ENCODE data around the gene C10orf71. TPM values are rescaled to one million over a fixed set of nuclear protein-coding genes. Genes with fewer than 3 reads are reported as not detected.

C10orf71 gene
- total RNA-seq, 2 experiments from 2014 or later: not detected

- H3K36me3 Mint-ChIP-seq: no peaks in the 10 kb centered on the region
These were observed 2.6 kb upstream of the C10orf71 start for GRCh38 chr10:49296382-49296781.

GRCh38 chr10:49296836-49297235 is 2.1 kb upstream of the C10orf71 start:
- no peak for DNase-seq
- no peaks in the 10 kb centered on the region for H3K9me3 Mint-ChIP-seq
- H3K36me3 Mint-ChIP-seq: no peaks in the 10 kb centered on the region
- no peaks in the 10 kb centered on the region for H3K27me3 Mint-ChIP-seq
- no peak overlapping the region for H3K4me3 Mint-ChIP-seq
- H3K4me1 Mint-ChIP-seq: no peaks in the 10 kb centered on the region
- H3K27ac Mint-ChIP-seq: no peak overlapping the region

More at GRCh38 chr10:49296382-49296781, 2.6 kb upstream of the C10orf71 start:
- H3K27me3 Mint-ChIP-seq: no peaks in the 10 kb centered on the region
- H3K27ac Mint-ChIP-seq: no peak overlapping the region
- no peaks in the 10 kb centered on the region for H3K4me1 Mint-ChIP-seq
- H3K4me3 Mint-ChIP-seq: no peak overlapping the region
- no peak for DNase-seq
- H3K9me3 Mint-ChIP-seq: no peaks in the 10 kb centered on the region

- DNase-seq: no peak
- no peak overlapping the region for H3K4me3 Mint-ChIP-seq
- no peak overlapping the region for H3K27ac Mint-ChIP-seq
- no peaks in the 10 kb centered on the region for H3K9me3 Mint-ChIP-seq
- H3K4me1 Mint-ChIP-seq: no peaks in the 10 kb centered on the region
- no peaks in the 10 kb centered on the region for H3K36me3 Mint-ChIP-seq
- H3K27me3 Mint-ChIP-seq: no peaks in the 10 kb centered on the region
These were observed 926 bp upstream of the C10orf71 start for GRCh38 chr10:49297818-49298670.

GRCh38 chr10:49298671-49298982 is 343 bp upstream of the C10orf71 start:
- Mint-ChIP-seq H3K36me3 (no peaks in the 10 kb centered on the region), H3K9me3 (no peaks in the 10 kb centered on the region), H3K27me3 (no peaks in the 10 kb centered on the region), H3K27ac (no peak overlapping the region), H3K4me3 (no peak overlapping the region), H3K4me1 (no peaks in the 10 kb centered on the region)
- no peak for DNase-seq

- Mint-ChIP-seq H3K27me3 (peaks cover 5% of the 10 kb centered on the region), H3K4me3 (no peak overlapping the region), H3K27ac (no peak overlapping the region), H3K36me3 (no peaks in the 10 kb centered on the region), H3K9me3 (no peaks in the 10 kb centered on the region), H3K4me1 (no peaks in the 10 kb centered on the region)
- no peak for DNase-seq
These were observed 808 bp downstream of the C10orf71 start for GRCh38 chr10:49299816-49300139.

- Mint-ChIP-seq H3K27me3 (peaks cover 5% of the 10 kb centered on the region), H3K36me3 (no peaks in the 10 kb centered on the region), H3K27ac (no peak overlapping the region), H3K4me1 (no peaks in the 10 kb centered on the region), H3K9me3 (no peaks in the 10 kb centered on the region), H3K4me3 (no peak overlapping the region)
- no peak for DNase-seq
These were observed 1.4 kb downstream of the C10orf71 start for GRCh38 chr10:49300140-49300974.

- DNase-seq: no peak
- Mint-ChIP-seq H3K27me3 (peaks cover 5% of the 10 kb centered on the region), H3K9me3 (no peaks in the 10 kb centered on the region), H3K4me1 (no peaks in the 10 kb centered on the region), H3K36me3 (no peaks in the 10 kb centered on the region), H3K27ac (no peak overlapping the region), H3K4me3 (no peak overlapping the region)
These were observed 2.3 kb downstream of the C10orf71 start for GRCh38 chr10:49301302-49301701.

GRCh38 chr10:49302088-49302487 is 3.1 kb downstream of the C10orf71 start:
- no peaks in the 10 kb centered on the region for H3K36me3 Mint-ChIP-seq
- H3K27me3 Mint-ChIP-seq: peaks cover 5% of the 10 kb centered on the region
- DNase-seq: no peak
- no peak overlapping the region for H3K27ac Mint-ChIP-seq
- H3K4me3 Mint-ChIP-seq: no peak overlapping the region
- no peaks in the 10 kb centered on the region for H3K4me1 Mint-ChIP-seq
- H3K9me3 Mint-ChIP-seq: no peaks in the 10 kb centered on the region

- no peak overlapping the region for H3K4me3 Mint-ChIP-seq
- no peaks in the 10 kb centered on the region for H3K4me1 Mint-ChIP-seq
- H3K36me3 Mint-ChIP-seq: no peaks in the 10 kb centered on the region
- DNase-seq: no peak
- no peaks in the 10 kb centered on the region for H3K9me3 Mint-ChIP-seq
- peaks cover 5% of the 10 kb centered on the region for H3K27me3 Mint-ChIP-seq
- no peak overlapping the region for H3K27ac Mint-ChIP-seq
These were observed 4.7 kb downstream of the C10orf71 start for GRCh38 chr10:49303711-49304110.

GRCh38 chr10:49304137-49304536 is 5.2 kb downstream of the C10orf71 start:
- Mint-ChIP-seq H3K4me3 (no peak overlapping the region), H3K9me3 (no peaks in the 10 kb centered on the region), H3K36me3 (no peaks in the 10 kb centered on the region), H3K4me1 (peaks cover under 1% of the 10 kb centered on the region), H3K27me3 (peaks cover 5% of the 10 kb centered on the region), H3K27ac (no peak overlapping the region)
- no peak for DNase-seq

GRCh38 chr10:49307921-49308320 is 9.0 kb downstream of the C10orf71 start:
- Mint-ChIP-seq H3K27me3 (peaks cover 5% of the 10 kb centered on the region), H3K4me3 (no peak overlapping the region), H3K27ac (no peak overlapping the region), H3K36me3 (no peaks in the 10 kb centered on the region), H3K9me3 (no peaks in the 10 kb centered on the region), H3K4me1 (peaks cover 19% of the 10 kb centered on the region)
- DNase-seq: no peak

GRCh38 chr10:49308881-49309280 is 9.9 kb downstream of the C10orf71 start:
- DNase-seq: no peak
- Mint-ChIP-seq H3K36me3 (no peaks in the 10 kb centered on the region), H3K4me3 (no peak overlapping the region), H3K9me3 (no peaks in the 10 kb centered on the region), H3K27me3 (peaks cover 5% of the 10 kb centered on the region), H3K4me1 (peaks cover 19% of the 10 kb centered on the region), H3K27ac (no peak overlapping the region)

- Mint-ChIP-seq H3K36me3 (no peaks in the 10 kb centered on the region), H3K4me3 (no peak overlapping the region), H3K4me1 (peaks cover 19% of the 10 kb centered on the region), H3K27ac (peak overlapping the region; percentile 77), H3K27me3 (no peaks in the 10 kb centered on the region), H3K9me3 (no peaks in the 10 kb centered on the region)
- peak; percentile 58 for DNase-seq
These were observed 10.9 kb downstream of the C10orf71 start for GRCh38 chr10:49309691-49310411.

GRCh38 chr10:49310460-49310859 is 11.5 kb downstream of the C10orf71 start:
- peaks cover 19% of the 10 kb centered on the region for H3K4me1 Mint-ChIP-seq
- H3K27ac Mint-ChIP-seq: peak overlapping the region; percentile 39
- peak; percentile 18 for DNase-seq
- no peaks in the 10 kb centered on the region for H3K9me3 Mint-ChIP-seq
- no peaks in the 10 kb centered on the region for H3K36me3 Mint-ChIP-seq
- no peaks in the 10 kb centered on the region for H3K27me3 Mint-ChIP-seq
- H3K4me3 Mint-ChIP-seq: no peak overlapping the region

GRCh38 chr10:49310901-49311554 is 12.1 kb downstream of the C10orf71 start:
- no peaks in the 10 kb centered on the region for H3K9me3 Mint-ChIP-seq
- DNase-seq: no peak
- H3K27ac Mint-ChIP-seq: no peak overlapping the region
- H3K4me1 Mint-ChIP-seq: peaks cover 19% of the 10 kb centered on the region
- no peaks in the 10 kb centered on the region for H3K27me3 Mint-ChIP-seq
- no peaks in the 10 kb centered on the region for H3K36me3 Mint-ChIP-seq
- H3K4me3 Mint-ChIP-seq: no peak overlapping the region

Measured in activated naive CD8-positive, alpha-beta T cell treated with anti-CD3 and anti-CD28 coated beads for 36 hours (primary cell).